RWPE1 (cell line): ENCODE measurements around the gene TMPRSS2.

Experiments used
- CTCF ChIA-PET: fragments of 350-600 bp; sonication (Branson Sonifier 250); formaldehyde crosslinking; extraction: SDS; loops from one replicate; lab custom pipeline; 2021; lab: Yijun Ruan, JAX
- POLR2A ChIA-PET: fragments of 400-600 bp; formaldehyde crosslinking; extraction: SDS; loops from one replicate; lab custom pipeline; 2020; ENCODE audit warnings: antibody characterized with exemption; ENCODE audit not compliant: low non-redundant PET; lab: Yijun Ruan, JAX
- DNase-seq: peaks from one replicate; pipeline ENCODE4 v3.0.0; 2012; ENCODE audit warnings: low spot score
- H3K27ac ChIP-seq: fragments of 450-650 bp; 2 replicates; pipeline ENCODE4 v1.5.1; 2017
- TF ChIP-seq, protein P1 (sequence below): fragments of 450-650 bp; conservative IDR thresholded peaks from 2 replicates; pipeline ENCODE4 v1.5.1; 2017; ENCODE audit warnings: low read depth, mild to moderate bottlenecking

TMPRSS2 gene

DNA sequence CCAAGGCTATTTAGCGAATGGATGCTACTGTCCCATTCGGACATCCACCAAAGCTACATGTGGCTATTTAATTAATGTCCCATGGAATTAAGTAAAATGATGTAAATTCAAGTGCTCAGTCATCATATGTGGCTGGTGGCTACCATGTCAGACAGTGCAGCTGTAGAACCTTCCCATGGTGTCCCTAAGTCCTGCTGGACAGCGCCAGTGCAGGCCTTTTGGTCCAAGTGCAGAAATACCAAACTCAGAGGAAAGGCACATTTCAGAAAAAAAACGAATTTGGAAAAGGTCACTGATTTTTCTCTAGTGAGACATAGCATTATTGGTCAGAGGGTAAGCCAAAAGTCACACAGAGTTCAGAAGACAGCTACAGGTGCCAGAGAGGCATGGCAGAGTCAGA lies 17.6 kb downstream of the TMPRSS2 start:
- DNase-seq = no peak
- CTCF ChIA-PET = no interaction called here
- no peak overlapping the region for H3K27ac ChIP-seq
- POLR2A ChIA-PET = no interaction called here
- TF ChIP-seq, protein P1, sequence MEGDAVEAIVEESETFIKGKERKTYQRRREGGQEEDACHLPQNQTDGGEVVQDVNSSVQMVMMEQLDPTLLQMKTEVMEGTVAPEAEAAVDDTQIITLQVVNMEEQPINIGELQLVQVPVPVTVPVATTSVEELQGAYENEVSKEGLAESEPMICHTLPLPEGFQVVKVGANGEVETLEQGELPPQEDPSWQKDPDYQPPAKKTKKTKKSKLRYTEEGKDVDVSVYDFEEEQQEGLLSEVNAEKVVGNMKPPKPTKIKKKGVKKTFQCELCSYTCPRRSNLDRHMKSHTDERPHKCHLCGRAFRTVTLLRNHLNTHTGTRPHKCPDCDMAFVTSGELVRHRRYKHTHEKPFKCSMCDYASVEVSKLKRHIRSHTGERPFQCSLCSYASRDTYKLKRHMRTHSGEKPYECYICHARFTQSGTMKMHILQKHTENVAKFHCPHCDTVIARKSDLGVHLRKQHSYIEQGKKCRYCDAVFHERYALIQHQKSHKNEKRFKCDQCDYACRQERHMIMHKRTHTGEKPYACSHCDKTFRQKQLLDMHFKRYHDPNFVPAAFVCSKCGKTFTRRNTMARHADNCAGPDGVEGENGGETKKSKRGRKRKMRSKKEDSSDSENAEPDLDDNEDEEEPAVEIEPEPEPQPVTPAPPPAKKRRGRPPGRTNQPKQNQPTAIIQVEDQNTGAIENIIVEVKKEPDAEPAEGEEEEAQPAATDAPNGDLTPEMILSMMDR = no peak

DNA sequence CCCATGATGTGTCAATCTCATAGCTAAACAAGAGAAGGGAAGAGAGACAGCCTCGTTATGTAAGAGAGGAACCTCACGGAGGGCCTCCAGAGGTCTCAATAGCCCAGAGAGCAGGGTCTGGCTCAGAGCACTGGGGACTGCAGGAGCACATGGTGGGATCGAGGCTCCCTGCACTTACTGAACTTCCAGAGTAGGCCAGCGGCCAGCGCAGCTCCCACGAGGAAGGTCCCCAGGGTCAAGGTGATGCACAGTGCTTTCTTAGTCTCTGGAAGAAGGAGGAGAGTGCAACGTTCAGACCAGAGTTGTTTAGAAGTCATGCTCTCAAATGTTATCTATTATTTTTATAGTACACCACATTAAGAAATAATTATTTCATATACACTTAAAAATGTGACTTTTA lies 18.6 kb downstream of the TMPRSS2 start:
- TF ChIP-seq, protein P1 = no peak
- H3K27ac ChIP-seq = no peak overlapping the region
- no peak for DNase-seq
- CTCF ChIA-PET = no interaction called here
- POLR2A ChIA-PET = interaction anchor here (0.5 kb wide), 1 partner anchor 51 kb away, joined by 3 read pairs; no protein-coding TSS in a partner anchor

DNA sequence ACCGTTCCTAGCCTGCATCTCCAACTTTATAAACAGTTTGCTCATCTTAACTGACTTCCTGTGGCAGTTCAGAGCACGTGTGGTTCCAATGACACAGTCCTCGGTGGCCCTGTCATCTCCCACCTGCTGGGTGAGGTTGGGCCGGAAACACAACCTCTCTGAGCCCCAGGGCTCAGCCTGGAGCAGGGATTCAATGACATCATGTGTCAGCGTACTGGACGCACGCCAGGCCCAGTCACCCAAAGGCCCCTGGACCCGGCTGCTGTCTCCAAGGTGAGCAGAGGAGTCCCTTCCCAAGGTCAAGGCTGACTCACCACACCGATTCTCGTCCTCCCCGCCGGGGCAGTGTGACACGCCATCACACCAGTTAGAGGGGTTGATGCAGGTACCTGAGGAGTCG lies 19.9 kb downstream of the TMPRSS2 start:
- CTCF ChIA-PET = no interaction called here
- POLR2A ChIA-PET = no interaction called here

DNA sequence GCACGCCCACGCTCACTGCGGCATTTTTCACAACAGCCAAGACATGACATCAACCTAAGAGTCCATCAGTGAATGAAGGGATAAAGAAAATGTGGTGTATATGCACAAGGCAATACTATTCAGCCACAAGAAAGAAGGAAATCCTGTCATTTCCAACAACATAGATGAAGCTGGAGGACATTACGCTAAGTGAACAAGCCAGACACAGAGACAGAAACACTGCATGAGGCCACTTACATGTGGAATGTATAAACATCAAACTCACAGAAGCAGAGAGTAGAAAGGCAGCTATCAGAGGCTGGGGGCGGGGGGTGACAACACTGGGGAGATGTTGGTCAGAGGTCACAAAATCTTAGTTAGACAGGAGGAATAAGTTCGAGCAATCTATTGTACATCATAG lies 20.9 kb downstream of the TMPRSS2 start:
- no peak overlapping the region for H3K27ac ChIP-seq
- no peak for DNase-seq
- ChIA-PET CTCF (no interaction called here), POLR2A (no interaction called here)
- TF ChIP-seq, protein P1 = no peak

More for the DNA sequence above, 19.9 kb downstream of the TMPRSS2 start:
- H3K27ac ChIP-seq = no peak overlapping the region
- no peak for DNase-seq
- TF ChIP-seq, protein P1 = no peak

DNA sequence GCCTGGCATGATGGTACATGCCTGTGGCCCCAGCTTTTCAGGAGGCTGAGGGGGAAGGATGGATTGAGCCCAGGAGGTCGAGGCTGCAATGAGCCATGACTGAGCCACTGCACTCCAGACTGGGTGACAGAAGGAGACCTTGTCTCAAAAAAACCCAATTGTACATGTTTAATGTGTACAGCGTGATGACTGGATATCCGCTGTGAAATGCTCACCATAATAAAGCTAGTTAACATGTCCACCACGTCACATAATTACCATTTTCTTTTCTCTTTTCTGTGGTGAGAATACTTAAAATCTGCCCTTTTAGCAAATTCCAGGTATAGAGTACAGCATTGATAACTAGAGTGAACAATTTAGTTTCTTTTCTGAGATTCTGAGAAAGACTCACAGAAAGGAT lies 24.0 kb downstream of the TMPRSS2 start:
- ChIA-PET POLR2A (no interaction called here), CTCF (no interaction called here)
- TF ChIP-seq, protein P1 = no peak
- no peak overlapping the region for H3K27ac ChIP-seq
- DNase-seq = no peak

DNA sequence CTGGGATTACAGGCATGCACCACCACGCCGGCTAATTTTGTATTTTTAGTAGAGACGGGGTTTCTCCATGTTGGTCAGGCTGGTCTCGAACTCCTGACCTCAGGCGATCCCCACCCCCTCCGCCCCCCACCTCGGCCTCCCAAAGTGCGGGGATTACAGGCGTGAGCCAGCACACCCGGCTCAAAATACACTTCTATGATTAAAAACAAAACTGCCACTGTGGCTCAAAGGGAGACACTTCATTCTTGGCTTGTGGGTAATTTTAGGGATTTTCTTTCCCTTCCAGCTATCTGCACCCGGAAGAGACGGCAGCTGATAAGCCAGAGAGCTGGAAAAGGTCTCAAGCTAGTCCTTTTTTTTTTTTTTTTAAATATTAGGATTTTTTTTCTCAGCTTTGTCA lies 24.5 kb downstream of the TMPRSS2 start:
- TF ChIP-seq, protein P1 = no peak
- no peak overlapping the region for H3K27ac ChIP-seq
- DNase-seq = no peak
- ChIA-PET POLR2A (no interaction called here), CTCF (no interaction called here)
